HAP-1 (cell line): ENCODE data around the gene NUDT9.
A peak's percentile ranks its signal among the peaks of the same experiment; 100 is the strongest.
"Not testable (repeated sequence)": the region's sequence is repeated elsewhere in the genome, so short reads cannot be mapped to it uniquely, and the experiment has no call there.

Experiments
- DNase-seq, 2 experiments: peaks; one replicate each; pipeline ENCODE4 v3.0.0-alpha.2; 2016 to 2020; ENCODE audit warnings: low spot score in 2 of 2
- H3K27me3 ChIP-seq: fragments of 250-450 bp; sonication (Bioruptor Pico); 2 replicates; pipeline ENCODE4 v1.5.1; 2020; ENCODE audit warnings: low read depth, mild to moderate bottlenecking, moderate library complexity
- H3K36me3 ChIP-seq: fragments of 250-450 bp; sonication (Bioruptor Pico); replicated peaks from 2 replicates; pipeline ENCODE4 v1.5.1; 2020; ENCODE audit warnings: mild to moderate bottlenecking
- H3K4me1 ChIP-seq: fragments of 250-450 bp; sonication (Bioruptor Pico); 2 replicates; pipeline ENCODE4 v1.5.1; 2020; ENCODE audit warnings: mild to moderate bottlenecking
- H3K4me3 ChIP-seq: fragments of 250-450 bp; sonication (Bioruptor Pico); 2 replicates; pipeline ENCODE4 v1.5.1; 2020; ENCODE audit warnings: mild to moderate bottlenecking, moderate library complexity
- H3K9me3 ChIP-seq: fragments of 250-450 bp; sonication (Bioruptor Pico); 2 replicates; pipeline ENCODE4 v1.5.1; 2020; ENCODE audit warnings: mild to moderate bottlenecking, moderate library complexity
- in situ Hi-C: fragments of 300-500 bp; cut with MboI; formaldehyde crosslinking; loops from 3 replicates; pipeline ENCODE4 v1.14.3; 2020; ENCODE audit warnings: low sequenced_read_pairs, inconsistent platforms, mixed read lengths

The NUDT9 gene

DNA sequence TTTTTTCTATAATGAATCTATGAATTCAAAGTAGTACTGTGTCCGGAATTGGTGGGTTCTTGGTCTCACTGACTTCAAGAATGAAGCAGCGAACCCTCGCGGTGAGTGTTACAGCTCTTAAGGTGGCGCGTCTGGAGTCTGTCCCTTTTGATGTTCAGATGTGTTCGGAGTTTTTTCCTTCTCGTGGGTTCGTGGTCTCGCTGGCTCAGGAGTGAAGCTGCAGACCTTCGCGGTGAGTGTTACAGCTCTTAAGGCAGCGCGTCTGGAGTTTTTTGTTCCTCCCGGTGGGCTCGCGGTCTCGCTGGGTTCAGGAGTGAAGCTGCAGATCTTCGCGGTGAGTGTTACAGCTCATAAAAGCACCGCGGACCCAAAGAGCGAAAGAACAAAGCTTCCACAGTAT, 27.3 kb upstream of the NUDT9 start:
- H3K36me3 ChIP-seq, H3K9me3 ChIP-seq: not testable (repeated sequence)

DNA sequence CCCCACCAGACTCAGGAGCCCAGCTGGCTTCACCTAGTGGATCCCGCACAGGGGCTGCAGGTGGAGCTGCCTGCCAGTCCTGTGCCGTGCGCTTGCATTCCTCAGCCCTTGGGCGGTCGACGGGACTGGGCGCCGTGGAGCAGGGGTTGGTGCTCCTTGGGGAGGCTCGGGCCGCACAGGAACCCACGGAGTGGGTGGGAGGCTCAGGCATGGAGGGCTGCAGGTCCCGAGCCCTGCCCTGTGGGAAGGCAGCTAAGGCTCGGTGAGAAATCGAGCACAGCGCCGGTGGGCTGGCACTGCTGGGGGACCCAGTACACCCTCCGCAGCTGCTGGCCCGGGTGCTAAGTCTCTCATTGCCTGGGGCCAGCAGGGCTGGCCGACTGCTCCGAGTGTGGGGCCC, 26.5 kb upstream of the NUDT9 start:
- DNase-seq, in situ Hi-C loops, H3K4me3 ChIP-seq, H3K9me3 ChIP-seq, H3K4me1 ChIP-seq, H3K27me3 ChIP-seq, H3K36me3 ChIP-seq: not testable (repeated sequence)

More for the DNA sequence above, 27.3 kb upstream of the NUDT9 start:
- H3K27me3 ChIP-seq, DNase-seq, H3K4me3 ChIP-seq, in situ Hi-C loops, H3K4me1 ChIP-seq: not testable (repeated sequence)

DNA sequence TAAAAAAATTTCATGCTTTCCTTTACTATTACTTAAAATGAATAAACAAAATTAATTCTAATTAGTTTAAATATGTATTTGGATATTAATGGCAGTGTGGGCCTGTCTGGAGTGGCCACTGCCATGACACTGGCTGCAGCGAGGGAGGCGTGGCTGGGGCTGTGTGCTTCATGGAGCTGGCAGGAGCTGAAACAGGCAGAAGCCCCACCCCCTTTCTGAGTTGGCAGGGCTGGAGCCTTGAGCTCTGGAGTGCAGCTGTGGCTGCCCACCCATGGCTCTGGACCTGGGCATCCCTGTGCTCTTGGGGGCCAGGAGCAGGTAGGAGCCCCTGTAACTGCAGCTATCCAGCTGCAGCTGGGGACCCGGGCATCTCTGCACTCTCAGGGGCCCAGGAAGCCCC, 23.2 kb upstream of the NUDT9 start:
- Histone ChIP-seq H3K4me3 (no peak overlapping the region), H3K4me1 (no peaks in the 10 kb centered on the region), H3K9me3 (no peaks in the 10 kb centered on the region), H3K27me3 (no peaks in the 10 kb centered on the region), H3K36me3 (no peaks in the 10 kb centered on the region)
- DNase-seq, result peak in 1 of 2 experiments; percentile 21
- in situ Hi-C loops, result no loop called here

DNA sequence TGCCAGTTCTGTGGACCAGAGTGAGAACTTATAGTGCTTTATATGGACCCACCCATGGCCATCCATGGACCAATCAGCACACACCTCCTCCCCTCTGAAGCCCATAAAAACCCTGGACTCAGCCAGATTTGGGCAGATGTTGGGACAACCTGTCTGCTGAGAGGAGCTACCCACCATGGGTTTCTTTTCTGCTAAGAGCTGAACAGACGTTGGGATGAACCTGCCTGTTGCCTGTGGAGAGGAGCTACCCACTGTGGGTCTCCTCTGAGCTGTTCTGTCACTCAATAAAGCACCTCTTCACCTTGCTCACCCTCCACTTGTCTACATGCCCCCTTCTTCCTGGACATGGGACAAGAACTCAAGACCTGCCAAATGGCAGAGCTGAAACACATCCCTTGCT, 22.4 kb upstream of the NUDT9 start:
- no peaks in the 10 kb centered on the region for H3K36me3 ChIP-seq
- H3K4me3 ChIP-seq, result no peak overlapping the region
- in situ Hi-C loops, result no loop called here
- DNase-seq, result no peak
- no peaks in the 10 kb centered on the region for H3K9me3 ChIP-seq
- no peaks in the 10 kb centered on the region for H3K27me3 ChIP-seq
- H3K4me1 ChIP-seq, result no peaks in the 10 kb centered on the region

DNA sequence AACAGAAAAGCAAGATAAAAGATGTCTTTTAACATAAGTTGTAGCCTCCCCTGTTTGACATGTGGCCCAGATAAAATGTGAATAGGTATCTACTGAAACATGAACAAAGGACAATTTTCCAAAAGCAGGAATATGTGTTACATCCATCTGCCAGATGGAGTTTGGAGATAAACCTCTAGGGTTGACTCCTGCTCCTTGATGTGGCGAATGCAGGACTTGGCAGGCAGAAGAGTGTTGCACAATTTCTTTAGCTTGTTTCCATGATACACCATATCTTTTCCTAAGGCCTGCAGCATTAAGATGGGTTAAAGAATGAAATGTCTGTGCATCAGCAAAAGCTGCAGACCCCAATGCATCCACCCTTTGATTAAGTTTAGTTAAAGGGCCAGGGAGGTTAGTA, 18.6 kb upstream of the NUDT9 start:
- H3K27me3 ChIP-seq, H3K9me3 ChIP-seq, H3K4me3 ChIP-seq, H3K4me1 ChIP-seq, in situ Hi-C loops, DNase-seq, H3K36me3 ChIP-seq: not testable (repeated sequence)

DNA sequence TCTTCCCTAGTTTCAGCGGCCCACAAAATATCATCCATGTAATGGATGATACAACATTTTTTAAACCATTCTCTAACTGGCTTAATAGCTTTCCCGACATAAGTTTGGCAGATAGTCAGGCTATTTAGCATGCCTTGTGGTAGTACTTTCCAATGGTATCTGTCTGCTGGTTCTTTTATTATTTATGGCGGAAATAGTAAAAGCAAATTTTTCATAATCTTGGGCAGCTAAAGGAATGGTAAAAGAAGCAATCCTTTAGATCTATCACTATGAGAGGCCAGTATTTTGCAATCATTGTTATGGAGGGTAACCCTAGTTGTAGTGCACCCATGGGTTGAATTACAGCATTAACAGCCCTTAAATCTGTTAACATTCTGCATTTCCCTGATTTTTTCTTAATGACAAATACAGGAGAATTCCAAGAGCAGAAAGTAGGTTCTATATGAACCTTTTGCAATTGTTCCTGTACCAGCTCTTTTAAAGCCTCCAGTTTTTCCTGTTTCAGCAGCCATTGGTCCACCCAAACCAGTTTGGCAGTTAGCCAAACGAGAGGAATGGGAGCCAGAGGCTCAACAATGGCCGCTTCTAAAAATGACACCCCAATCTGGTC, 17.1 kb upstream of the NUDT9 start:
- Histone ChIP-seq H3K36me3 (no peaks in the 10 kb centered on the region), H3K27me3 (no peaks in the 10 kb centered on the region), H3K4me3 (no peak overlapping the region), H3K4me1 (peaks cover 17% of the 10 kb centered on the region), H3K9me3 (no peaks in the 10 kb centered on the region)
- DNase-seq, result no peak
- in situ Hi-C loops, result no loop called here

DNA sequence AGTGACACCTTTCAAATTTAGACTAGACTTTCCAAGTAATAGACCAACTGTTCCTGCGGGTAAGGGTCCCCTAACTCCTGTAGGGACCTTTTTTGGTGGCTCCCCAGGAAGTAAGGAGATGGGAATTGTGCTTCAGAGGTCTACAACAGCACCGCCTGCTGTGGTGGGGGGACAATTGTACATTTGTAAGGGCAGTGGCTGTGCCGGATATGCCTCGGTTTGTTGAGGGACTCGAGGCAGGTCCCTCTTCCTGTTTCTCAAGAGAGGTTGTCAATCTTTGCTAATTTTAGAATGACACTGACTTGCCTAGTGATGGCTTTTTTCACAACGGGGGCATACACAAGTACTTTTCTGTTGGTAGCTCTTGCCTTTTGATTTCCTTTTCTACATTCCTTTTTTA, 15.9 kb upstream of the NUDT9 start:
- H3K9me3 ChIP-seq, result no peaks in the 10 kb centered on the region
- in situ Hi-C loops, result no loop called here
- no peak for DNase-seq
- H3K27me3 ChIP-seq, result no peaks in the 10 kb centered on the region
- H3K36me3 ChIP-seq, result no peaks in the 10 kb centered on the region
- H3K4me1 ChIP-seq, result peaks cover 23% of the 10 kb centered on the region
- no peak overlapping the region for H3K4me3 ChIP-seq

DNA sequence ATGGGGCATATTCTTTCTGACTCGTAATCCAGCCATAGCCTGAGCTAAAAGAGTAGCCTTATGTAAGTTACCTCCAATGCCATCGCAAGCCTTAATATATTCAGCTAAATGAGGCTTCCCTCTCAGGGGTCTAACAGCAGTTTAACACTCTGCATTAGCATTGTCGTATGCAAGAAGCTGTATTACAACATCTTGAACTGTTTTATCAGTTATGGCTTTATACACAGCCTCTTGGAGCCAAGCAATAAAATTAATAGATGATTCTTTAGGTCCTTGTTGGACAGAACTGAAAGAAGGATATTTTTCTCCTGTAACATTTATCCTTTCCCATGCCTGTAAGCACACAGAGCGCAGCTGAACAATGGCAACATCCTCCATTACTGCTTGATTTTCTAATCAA, 15.5 kb upstream of the NUDT9 start:
- in situ Hi-C loops, DNase-seq, H3K4me3 ChIP-seq, H3K36me3 ChIP-seq, H3K9me3 ChIP-seq, H3K27me3 ChIP-seq: not testable (repeated sequence)
- peaks cover 23% of the 10 kb centered on the region for H3K4me1 ChIP-seq

DNA sequence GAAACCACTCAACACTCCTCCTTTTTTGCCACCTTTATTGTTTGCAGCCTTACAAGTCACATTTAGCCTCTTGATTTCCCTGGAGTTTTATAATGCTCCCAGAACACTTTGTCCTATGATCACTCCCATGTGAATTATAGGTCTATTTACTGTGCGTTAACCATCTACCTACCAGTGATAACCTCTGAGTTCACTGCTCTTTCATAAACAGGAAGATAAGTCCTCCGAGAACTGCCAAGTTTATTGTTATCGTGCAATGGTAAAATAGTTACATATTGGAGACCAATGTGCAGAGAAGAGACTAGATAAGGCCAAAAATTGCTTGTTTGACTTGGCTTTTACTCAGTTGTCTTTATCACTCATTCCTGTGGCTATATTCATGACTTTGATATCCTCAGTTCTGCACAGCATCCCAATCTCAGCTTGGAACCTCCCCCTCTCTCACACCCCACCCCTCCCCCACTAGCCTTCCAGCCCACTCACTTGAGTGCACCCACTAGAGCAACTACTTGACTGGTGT, 12.9 kb upstream of the NUDT9 start:
- Histone ChIP-seq H3K27me3 (no peaks in the 10 kb centered on the region), H3K36me3 (no peaks in the 10 kb centered on the region), H3K9me3 (no peaks in the 10 kb centered on the region), H3K4me1 (peaks cover 25% of the 10 kb centered on the region), H3K4me3 (no peak overlapping the region)
- DNase-seq, result no peak
- in situ Hi-C loops, result no loop called here

DNA sequence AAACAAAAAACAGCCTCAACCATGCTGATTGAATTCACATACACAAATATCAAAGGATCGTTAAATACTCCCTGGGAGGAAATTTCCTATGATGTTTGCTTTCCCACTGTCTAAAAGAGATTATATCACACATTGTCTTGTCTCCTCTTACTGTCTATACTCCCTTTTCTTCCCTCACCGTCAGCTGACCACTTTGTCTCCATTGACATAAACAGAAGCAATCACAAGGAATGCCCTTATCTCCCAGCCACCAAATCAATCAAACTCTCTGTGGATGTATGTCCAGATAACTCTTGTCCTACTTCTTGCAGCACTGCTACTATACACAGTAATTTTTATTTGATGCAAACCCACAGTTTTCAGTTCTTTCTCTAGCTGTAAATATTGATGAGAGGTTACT, 12.2 kb upstream of the NUDT9 start:
- Histone ChIP-seq H3K9me3 (no peaks in the 10 kb centered on the region; the same call in 1 of the 2 replicates), H3K4me1 (peaks cover 29% of the 10 kb centered on the region), H3K36me3 (no peaks in the 10 kb centered on the region), H3K4me3 (no peak overlapping the region), H3K27me3 (no peaks in the 10 kb centered on the region)
- no peak for DNase-seq
- in situ Hi-C loops, result no loop called here

DNA sequence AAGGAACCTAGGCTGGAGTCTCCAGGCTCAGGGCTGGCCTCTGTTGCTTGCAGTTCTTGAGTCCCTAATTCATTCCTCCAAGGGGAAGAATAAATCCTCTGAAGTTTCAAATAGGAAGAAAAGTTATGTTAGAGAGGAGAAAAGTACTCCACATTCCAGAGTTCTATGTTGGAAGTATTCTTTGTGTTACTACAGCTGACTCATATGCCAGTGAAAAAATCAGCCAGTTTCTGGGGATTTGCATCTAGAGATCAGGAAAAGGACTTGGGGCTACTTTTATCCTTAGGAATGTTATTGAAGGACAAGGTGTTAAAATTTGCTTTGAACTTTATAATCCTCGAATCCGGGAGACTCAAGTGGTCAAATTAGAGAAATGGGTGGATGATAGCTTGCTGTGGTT, 11.7 kb upstream of the NUDT9 start:
- Histone ChIP-seq H3K27me3 (no peaks in the 10 kb centered on the region), H3K9me3 (no peaks in the 10 kb centered on the region; the same call in 1 of the 2 replicates), H3K36me3 (no peaks in the 10 kb centered on the region), H3K4me3 (no peak overlapping the region), H3K4me1 (peaks cover 33% of the 10 kb centered on the region)
- in situ Hi-C loops, result no loop called here
- no peak for DNase-seq

DNA sequence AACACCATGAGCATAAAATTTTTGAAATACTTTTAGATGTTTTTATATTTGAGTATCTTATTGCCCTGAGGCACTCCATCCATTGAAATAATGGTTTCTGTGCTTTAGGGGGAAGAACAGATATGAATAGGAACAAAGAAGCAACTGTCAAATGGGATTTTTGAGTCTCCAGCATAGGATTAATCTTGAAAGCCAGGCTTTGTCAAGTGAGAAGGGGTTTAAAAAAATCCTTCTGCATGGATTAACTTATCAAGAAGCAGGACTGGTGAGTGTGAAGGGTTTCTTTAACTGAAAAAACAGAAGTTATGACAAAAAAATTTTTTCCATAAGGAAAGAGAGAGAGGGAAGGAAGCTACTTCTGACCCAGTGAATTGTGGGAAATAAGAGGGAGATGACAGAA, 7.6 kb upstream of the NUDT9 start:
- in situ Hi-C loops, result no loop called here
- Histone ChIP-seq H3K36me3 (no peaks in the 10 kb centered on the region), H3K4me1 (peaks cover 27% of the 10 kb centered on the region), H3K4me3 (no peak overlapping the region), H3K27me3 (no peaks in the 10 kb centered on the region), H3K9me3 (peaks cover 2% of the 10 kb centered on the region)
- DNase-seq, result peak; percentile 28 to 87

DNA sequence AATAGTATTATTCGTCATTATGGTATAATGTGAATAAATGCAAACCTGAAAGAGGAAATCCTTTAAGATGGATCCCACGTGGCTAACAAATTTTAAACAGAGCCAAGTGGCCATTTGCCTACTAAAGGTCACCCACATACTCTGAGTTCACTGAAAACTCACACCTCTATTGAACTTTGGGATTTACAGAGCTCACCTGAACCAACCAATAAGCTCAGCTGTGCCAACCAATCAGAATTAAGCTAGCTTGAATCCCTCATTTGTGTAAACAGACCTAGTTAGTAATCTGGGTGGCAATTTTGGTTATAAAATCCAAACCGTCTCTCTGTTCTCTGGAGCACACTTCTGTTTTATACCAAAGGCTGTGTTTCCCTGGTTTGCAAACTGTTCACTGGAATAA, 5.4 kb upstream of the NUDT9 start:
- no peaks in the 10 kb centered on the region for H3K36me3 ChIP-seq
- no peak for DNase-seq
- H3K4me3 ChIP-seq, result no peak overlapping the region
- H3K9me3 ChIP-seq, result peaks cover 2% of the 10 kb centered on the region
- in situ Hi-C loops, result no loop called here
- H3K4me1 ChIP-seq, result peaks cover 35% of the 10 kb centered on the region
- H3K27me3 ChIP-seq, result no peaks in the 10 kb centered on the region

DNA sequence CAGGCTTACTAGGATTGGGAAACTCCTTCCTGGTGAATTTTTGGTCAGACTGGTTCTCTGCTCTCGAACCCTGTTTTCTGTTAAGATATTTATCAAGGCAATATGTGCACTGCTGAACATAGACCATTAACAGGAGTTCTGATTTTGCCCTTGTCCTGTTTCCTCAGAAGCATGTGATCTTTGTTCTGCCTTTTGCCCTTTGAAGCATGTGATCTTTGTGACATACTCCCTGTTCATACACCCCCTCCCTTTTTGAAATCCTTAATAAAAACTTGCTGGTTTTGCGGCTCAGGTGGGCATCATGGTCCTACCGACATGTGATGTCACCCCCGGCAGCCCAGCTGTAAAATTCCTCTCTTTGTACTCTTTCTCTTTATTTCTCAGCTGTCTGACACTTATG, 4.0 kb upstream of the NUDT9 start:
- in situ Hi-C loops, DNase-seq, H3K4me3 ChIP-seq, H3K27me3 ChIP-seq, H3K36me3 ChIP-seq, H3K9me3 ChIP-seq: not testable (repeated sequence)
- peaks cover 37% of the 10 kb centered on the region for H3K4me1 ChIP-seq
